Amniotic stem cell (primary cell): Measurements from ENCODE around the gene GRIP2.

Experiments used
- DNase-seq: peaks from one replicate; lab custom pipeline; 2025; lab: John Stamatoyannopoulos, UW

GRIP2 gene

DNA sequence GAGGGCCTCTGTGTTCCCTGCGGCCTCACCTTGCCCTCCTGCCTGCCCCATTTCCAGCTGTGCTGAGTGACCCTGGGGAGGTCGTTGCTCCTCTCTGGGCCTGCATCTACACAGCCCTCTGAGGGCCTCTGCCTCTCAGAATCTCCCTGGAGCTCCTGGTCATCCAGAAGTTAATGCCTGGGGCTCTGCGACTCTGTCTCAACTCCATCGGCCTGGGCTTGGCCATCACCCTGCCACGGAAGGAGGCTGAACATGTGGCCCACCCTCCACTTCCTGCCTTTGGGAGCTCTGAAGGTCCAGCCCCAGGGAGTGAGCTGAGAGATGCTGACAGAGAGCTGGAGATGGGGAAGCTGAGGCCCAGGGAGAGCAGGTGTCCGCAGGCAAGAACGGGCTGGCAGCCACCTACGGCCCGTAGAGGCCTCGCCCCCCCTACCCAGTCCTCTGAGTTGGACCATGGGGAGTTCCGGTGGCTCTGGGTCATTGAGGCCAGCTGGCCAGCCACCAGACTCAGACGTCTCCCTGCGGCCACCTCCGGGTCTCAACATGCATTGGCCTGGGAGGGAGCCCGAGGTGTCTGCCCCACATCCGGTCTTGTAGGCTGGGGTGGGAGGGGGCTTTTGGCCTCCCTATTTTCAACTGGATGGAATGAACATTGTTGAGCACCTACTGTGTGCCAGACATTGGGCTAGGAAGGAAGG is 34.2 kb downstream of the GRIP2 start:
- DNase-seq: no peak

DNA sequence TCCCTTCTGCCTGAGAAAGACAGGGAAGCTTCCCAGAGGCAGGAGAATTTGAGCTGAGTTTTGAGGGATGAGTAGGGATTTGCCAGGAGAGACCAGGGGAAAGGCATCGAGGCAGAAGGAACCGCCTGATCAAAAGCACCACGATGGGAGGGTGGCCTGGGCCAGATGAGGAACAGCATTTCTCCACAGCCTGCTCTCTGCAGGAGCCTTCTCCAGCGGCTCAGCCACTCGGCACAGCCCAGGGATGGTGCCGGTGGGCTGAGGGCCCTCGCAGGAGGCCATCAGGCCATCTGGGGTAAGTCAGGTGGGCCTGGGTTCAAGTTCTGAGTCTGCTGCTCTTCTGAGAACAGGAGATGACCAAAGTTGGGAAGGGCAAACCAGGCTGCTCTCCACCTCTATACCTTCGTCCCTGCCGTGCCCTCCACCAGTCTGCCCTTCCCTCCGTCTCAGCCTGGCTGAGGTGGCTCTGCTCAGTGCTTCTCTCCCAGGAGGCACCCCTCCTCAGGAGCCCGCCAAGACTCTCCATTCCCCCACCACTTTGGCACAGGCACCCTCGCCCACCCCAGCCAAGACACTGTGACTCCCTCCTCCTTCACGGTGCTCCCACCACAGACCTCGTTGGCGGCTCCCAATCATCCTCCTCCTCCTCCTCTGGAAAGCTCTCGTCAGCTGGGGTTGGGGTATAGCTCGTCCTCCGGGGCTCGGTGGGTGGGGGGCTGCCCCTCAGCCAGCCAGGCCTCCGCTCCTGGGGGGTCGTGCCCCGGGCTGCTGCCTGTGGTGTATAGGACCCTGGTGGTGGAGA is 34.9 kb downstream of the GRIP2 start:
- no peak for DNase-seq

DNA sequence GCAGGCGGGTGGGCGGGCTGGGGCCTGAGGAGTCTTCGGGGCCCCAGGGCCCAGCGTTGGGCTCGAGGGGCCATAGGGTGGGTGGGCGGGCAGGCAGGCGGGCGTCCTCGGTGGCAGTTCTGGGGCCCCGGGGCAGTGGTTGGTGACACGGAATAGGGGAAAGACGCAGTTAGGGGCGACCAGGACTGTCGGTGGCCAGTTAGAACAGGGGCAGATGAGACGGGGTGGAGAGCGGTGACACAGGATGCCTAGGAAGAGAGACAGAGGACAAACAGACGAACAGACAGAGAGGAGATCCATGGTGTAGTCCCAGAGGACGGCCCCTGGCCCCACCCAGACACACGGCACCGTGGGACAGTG is 36.5 kb downstream of the GRIP2 start:
- DNase-seq: no peak

DNA sequence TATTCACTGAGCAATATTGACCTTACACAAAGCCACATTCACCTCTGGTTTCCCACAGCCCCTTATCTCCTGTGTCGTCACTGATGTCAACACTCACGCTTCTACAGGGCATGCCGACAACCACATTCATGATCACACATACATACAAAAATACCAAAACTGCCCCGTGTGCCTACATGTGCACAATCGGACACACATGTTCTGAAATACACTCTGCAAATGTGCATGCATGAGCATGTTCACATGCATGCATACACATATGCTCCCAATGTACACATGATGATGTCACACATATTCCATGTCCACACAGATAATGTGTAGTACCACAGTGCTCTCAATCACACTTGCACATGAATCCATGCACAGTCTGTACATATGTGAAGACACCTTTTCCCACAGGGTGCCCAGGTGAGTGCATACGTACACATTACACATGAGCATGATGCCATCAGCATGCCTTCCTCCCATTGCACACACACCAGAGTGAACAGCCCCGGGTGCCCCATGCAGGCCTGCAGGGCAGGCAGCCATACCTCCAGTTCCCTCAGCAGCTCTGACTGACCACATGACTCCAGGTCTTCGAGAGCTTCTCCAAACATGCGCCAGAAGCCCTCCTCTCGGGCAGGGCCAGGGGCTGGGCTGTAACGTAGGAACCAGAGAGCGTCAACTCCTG is 37.0 kb downstream of the GRIP2 start:
- DNase-seq: no peak

DNA sequence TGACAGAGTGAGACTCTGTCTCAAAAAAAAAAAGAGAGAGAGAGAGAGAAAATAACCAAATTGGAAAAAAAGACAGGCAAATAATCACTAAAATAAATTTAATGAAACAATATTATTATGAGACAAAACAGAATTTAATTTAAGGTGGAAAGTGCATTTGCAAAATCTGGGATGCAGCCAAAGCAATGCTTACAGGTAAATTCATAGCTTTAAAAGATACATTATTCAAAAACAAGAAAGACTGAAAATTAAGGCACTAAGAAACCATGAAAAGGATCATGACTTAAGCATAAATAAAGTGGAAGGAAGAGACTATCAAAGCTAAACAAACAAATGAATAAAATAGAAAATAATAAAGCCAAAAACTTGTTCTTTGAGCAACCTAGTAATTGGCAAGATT is 37.7 kb downstream of the GRIP2 start:
- DNase-seq: no peak

DNA sequence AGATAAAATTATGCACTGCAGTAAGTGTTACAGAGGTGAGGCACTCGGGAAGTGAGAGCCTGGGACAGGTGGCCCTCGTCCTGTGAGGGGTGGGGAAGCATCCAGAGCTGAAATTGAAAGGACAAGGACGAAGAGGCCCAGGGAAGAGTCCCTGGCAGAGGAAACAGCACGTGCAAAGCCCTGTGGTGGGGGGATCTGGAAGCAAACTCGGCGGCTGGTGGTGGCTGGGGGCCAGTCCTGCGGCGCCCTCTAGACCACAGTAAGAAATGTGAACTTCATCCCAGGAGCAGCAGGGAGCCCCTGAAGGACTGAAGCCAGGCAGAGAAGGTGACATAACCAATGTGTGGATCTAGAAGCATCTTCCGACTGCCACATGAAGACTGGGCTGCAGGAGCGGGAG is 42.8 kb downstream of the GRIP2 start:
- no peak for DNase-seq

DNA sequence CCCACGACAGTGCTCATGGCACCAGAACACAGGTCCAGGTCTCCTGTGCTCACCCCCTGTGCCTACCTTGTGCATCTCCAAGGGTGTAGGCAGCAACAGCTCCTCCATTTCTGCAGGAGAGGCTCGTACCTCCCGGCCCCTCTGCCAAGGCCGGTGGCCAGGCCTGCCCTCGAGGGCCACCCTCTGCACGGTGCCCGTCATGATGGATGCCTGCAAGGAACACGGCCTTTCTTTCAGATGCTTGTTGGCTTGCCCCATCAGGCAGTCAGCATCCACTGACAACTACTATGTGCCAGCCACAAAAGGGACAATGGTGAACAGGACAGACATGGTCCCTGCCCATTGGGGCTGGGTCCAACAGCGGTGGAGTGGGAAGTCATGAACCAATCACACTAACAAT is 43.8 kb downstream of the GRIP2 start:
- no peak for DNase-seq

DNA sequence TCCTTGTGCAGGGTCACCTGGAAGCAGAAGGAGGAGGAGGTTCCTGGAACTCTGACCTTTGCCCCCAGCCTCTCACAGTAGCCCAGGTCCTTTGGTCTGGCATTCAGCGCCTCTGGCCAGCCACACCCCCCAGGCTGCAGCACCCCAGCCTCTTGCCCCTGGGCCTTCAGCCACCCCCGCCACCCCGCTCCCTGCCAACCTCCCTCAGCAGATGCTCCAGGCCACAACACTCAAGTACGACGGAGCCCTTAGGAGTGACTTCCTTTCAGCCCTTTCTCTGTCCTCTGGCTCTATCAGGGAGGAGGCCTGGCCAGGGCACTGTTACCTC is 45.2 kb downstream of the GRIP2 start:
- DNase-seq: no peak

DNA sequence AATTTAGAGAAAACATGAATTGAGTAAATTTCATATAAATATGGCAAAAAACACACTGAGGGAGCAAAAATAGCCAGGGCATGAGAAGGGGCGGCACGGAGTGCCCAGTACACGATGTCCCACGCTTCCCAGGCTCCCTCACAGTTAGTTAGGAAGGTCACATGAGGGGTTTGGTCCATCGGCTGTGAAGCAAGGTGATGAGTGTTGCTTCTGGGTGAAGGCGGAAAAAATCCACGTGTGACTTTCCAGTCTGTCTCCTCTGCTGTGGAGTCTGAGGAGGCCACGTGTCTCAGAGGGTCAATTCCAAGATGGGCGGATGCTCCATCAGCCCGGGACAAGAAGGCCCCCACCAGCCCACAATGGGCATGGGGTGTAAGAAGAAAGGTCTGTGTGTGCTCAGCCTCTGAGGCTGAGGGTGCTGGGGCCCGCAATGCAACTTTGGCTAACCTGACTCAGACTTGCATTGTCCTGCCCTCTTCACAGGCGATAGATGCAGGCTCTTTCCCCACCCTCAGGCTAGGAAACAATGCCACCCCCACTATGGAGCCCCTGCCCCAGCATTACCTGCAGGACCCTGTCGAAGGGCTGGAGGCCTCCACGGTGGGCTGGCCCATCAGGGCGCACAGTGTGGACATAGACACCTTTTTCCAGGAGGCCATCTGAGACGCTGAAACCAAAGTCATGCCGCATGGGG is 45.7 kb downstream of the GRIP2 start:
- no peak for DNase-seq

DNA sequence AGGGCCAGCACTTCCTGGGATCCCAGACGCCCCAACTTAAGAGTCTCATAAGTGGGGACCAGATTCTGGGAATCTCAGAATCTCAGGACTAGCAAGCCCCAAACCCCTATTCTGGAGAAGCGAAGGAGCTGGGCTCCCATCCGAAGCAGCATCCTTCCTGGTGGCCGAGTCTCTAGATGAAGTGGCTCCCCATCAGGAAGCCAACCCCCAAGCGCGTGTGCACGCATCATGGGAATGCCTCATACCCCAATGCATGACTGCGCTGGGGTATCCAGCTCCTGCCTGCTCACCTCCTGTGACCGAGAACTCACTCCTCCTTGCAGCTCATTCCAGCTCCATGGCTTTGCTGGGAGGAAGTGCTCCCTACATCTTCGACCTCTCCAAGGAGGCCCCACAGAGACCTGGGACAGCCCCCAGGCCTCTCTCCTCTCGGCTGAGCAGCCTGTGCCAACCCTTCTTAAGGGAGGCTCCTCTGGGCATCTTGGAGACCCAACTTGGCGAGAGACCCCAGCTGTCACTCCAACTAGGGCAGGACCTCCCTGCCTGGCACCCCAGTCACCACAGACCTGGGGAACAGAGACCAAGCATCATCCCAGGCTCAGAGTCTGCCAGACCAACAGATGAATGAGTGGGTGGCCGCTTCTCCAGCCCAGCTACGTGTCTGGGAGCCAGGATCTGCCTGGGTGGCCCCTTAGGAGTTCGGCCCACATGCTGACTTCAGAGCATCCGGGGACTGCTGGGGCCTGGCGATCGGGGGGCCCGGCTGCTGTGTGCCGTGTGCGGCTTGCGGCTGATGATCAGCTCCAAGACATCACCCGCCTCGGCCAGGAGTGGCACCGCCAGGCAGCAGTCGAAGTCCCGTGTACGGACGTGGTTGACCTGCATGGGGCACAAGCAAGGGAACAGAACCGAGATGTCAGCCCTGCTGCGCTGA is 46.9 kb downstream of the GRIP2 start:
- DNase-seq: no peak

DNA sequence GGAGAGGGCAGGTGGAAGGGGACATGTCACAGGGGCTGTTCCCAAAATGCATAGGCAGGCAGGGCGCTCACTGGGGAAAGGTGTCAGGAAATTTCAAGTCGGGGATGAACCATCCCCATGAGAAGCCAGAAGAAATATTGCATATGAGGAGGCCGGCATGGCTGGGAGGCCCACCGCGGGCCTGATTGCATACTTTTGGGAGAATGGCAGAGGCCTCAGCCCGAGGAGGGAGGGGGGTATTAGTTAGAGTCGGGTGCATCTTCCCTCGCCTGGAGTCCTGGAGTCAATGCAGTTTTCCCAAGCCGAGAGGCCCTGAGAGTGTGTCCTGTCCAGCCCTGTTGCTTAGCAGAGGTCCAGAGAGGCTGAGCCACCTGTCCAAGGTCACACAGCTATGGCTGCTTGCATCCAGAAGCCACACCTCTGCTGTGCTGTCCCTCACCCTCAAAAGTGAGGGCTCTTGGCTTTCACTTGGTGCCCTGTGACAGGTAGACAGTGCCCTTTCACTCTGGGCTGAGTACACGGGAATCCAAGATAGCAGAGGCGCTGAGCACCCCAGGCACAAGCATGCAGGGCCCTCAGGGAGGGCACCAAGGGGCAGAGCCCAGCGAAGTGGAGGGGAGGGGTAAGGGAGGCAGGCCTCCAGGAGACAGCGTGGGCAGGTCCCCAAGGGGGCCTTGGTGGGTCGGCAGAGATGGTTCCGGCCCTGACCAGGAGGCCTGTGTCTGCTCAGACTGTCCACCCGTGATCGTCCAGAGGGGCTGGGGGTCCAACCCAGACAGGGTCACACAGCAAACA is 48.5 kb downstream of the GRIP2 start:
- no peak for DNase-seq

DNA sequence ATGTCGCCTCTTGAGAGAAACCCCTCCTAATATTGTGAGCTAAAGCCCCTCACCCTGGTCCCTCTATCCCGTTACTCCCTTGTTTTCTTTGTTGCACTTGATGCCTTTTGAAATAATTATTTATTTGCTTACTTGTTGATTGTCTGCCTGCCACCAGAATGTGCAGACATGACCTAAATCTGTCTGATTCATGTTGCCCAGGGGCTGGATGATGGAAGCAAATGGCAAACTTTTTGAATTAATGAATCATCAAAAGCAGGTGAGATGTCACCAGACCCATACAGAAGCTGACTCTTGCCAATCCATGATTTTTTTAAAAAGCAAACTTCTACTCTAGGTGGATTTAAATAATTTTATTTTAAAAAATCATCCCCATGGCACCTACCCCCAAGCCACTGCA is 49.3 kb downstream of the GRIP2 start:
- no peak for DNase-seq

DNA sequence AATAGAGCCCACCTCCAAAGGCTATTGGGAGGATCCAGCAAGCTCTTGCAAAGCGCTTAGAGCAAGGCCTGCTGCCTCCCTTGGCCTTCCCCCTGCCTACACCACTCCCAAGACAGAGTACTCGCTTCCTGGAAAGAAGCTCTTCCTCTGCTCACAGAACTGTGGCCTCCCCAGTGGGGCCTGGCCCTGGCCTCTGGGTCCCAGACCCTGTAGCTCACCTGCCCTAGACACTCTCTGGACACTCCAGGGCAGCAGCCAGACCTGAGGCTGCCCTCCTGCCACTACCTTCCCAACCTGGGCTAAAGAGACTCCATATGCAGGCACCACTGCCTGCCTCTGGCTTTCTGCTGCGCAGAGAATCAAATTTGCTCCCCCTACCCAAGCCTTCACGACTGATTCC is 49.9 kb downstream of the GRIP2 start:
- DNase-seq: no peak

DNA sequence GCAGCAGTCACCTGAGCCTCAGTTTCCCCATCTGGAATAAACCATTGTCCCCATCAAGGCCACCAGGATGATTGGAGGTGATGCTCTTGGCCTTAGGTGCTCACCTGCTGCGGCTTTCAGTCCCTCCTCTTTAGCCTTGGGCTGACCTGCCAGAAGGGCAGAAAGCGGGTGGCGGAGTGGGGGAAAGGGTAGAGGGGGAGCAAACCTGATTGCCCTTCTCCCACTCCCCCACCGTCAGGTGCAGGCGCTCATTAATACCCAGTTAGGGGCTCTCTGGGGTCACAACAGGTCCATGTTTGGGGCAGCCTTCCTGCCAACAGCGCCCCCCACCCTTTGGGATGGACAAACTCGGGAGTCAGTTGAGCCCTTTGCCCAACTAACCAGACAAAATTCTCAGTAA is 50.5 kb downstream of the GRIP2 start:
- no peak for DNase-seq

DNA sequence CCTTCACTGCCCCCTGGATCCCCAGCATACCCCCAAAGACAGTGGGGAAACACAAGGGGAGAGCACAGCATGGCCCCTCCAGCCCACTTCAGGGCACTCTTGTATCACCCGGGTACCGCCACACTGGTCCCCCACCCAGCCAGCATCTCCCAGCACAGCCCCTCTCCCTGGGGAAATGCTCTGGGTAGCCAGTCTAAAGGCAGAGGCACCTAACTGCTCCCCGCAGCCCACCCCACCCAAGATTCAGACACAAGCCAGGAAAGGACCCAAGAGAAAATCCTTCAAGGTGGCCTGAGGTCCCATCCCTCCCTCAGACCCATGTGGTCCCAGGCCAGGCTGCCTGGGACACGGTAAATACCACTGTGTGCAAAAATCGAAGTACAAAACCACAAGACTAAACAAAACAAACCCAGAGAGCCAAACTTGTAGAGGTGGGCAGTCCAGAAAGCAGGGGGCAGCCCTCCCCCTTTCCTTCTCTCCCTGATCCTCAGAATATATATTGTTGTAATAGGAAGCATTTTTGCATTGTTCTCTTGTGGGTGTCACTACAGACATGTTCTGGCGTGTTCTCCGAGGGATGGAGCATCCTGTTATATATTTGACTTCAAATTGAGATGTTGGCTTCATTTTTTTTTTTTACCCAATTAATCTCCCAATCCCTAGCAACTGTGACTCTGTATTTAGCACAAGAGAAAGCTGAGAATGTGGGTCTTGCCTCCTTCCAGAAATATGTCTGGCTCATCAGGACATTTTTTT is 51.7 kb downstream of the GRIP2 start:
- DNase-seq: no peak

DNA sequence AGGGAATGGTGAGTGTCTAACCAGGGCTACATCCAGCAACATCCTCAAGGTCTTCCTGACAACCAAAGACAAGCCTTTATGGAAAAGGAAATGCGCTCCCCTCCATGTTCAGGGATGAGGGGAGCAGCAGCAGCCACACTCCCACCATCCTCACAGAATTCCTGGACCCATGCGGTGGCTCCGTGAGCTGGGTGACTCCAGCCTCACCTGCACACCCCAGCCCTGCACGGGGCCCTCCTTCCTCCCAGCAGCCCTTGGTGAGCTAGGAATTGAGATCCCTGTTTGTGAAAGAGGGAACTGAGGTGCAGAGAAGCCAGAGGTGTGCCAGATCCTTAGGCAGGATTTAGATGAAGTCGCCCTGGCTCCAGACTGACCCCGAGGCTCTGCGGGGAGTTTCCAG is 52.3 kb downstream of the GRIP2 start:
- DNase-seq: no peak

DNA sequence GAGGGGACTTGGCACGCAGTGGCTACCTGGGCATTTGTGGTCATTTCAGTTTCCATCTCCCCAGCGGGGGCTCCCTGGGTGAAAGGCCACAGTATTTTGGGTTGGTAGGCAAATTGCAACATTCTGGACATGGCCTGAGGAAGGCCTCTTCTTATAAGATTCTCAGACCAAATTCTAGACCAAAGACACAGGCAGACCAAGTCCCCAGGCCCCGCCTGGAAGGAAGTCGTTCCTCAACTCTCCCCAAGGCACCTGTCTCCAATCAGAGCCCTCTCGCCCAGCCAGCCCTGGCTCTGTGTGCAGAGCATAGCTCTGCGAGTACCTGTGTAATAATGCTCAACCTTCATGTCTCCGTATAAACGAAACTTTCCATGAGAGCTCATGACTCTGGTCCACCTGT is 53.1 kb downstream of the GRIP2 start:
- no peak for DNase-seq

DNA sequence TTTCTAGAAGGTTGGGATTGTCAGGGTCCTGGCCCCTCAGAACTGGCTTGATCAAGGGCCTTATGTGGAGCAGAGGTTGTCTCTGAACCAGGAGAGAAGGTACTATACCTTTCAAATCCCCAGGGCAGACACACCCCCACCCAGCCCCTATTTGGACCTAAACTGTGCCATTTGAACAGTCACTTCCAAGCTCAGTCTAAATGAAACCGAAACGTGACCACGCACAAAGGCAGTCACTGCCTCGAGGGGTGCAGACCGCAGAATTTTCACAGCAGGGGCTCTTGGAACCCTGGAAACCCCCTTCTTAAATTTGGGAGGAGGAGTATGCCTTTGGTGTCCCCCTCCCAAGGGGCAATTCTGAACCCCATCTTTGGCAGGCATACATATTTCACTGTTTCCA is 53.7 kb downstream of the GRIP2 start:
- DNase-seq: no peak

DNA sequence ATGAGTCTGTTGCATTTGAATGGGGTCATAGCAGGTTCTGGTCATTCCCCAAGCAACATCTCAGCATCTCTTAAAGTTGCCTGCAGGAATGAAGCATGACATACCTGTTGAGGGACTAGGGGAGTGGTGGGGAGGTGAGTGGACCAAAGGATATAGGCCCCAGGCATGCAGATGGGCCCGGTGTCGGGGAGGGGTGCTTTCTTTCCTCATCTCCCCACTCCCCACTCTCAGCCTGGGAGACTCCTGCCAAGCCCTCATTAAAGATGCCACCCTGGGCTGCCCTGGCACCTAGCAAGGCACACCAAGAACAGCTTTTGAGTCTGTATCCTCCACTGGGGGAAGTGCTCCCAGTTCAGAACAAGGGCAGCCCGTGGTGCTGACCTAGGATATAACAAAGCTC is 54.2 kb downstream of the GRIP2 start:
- DNase-seq: no peak

DNA sequence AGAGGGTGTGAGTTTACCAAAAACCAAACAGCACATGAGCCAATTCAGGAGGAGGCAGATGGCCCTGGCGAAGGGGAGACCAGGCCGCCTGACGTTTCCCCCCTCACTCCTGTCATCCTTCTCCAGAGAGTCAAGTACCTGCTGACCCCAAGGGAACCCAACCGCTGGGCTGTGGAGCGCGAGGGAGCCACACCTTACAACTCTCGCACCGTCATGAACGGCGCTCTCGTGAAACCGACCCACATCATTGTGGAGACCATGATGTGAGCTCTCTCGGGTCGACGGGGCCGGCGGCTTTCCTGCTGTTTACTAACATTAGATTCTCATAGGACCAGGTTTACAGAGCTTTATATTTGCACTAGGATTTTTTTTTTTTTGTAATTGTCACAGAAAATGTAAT is 55.4 kb downstream of the GRIP2 start:
- no peak for DNase-seq
